Measurements from ENCODE around the gene CAMP.

DNA sequence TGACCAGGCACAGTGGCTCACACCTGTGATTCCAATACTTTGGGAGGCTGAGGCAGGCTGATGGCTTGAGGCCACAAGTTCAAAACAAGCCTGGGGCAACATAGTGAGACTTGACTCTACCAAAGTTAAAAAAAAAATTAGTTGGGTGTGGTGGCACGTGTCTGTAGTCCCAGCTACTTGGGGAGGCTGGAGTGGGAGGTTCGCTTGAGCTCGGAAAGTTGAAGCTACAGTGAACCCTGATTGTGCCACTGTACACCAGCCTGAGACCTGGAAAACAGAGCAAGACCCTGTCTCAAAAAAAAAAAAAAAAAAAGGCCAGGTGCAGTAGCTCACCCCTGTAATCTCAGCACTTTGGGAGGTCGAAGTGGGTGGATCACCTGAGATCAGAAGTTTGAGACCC, 38.2 kb upstream of the CAMP start:
- TF ChIP-seq CTCF (IDR thresholded peaks at IDR 0.05; ENCODE audit: low read depth, low read length) (no peak), EZH2phosphoT487 (IDR thresholded peaks at IDR 0.05; ENCODE audit: low read depth) (no peak)
